ENCODE measurements around the gene MGAT4A. TPM values are rescaled to one million over a fixed set of nuclear protein-coding genes. Genes with fewer than 3 reads are reported as not detected.

The MGAT4A gene
- total RNA-seq, 4 donors from 2014 or later = 20.4 to 59.6 (median 39.8) TPM

GRCh38 chr2:98710734-98711133 lies 20.2 kb downstream of the MGAT4A start:
- intact Hi-C loops (cut with DNase I) = no loop called here
- Histone ChIP-seq H3K27me3 (no peaks in the 10 kb centered on the region), H3K36me3 (no peaks in the 10 kb centered on the region), H3K27ac (no peak overlapping the region), H3K4me1 (peaks cover 18 to 27% of the 10 kb centered on the region in 2 donors), H3K4me3 (replicated peaks in 1 of 3) (no peak overlapping the region), H3K9me3 (no peaks in the 10 kb centered on the region)
- TF ChIP-seq POLR2A (IDR thresholded peaks at IDR 0.05) = no peak
- TF ChIP-seq, protein P1, sequence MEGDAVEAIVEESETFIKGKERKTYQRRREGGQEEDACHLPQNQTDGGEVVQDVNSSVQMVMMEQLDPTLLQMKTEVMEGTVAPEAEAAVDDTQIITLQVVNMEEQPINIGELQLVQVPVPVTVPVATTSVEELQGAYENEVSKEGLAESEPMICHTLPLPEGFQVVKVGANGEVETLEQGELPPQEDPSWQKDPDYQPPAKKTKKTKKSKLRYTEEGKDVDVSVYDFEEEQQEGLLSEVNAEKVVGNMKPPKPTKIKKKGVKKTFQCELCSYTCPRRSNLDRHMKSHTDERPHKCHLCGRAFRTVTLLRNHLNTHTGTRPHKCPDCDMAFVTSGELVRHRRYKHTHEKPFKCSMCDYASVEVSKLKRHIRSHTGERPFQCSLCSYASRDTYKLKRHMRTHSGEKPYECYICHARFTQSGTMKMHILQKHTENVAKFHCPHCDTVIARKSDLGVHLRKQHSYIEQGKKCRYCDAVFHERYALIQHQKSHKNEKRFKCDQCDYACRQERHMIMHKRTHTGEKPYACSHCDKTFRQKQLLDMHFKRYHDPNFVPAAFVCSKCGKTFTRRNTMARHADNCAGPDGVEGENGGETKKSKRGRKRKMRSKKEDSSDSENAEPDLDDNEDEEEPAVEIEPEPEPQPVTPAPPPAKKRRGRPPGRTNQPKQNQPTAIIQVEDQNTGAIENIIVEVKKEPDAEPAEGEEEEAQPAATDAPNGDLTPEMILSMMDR (IDR thresholded peaks at IDR 0.05) = no peak
- 83 to 91% methylated on average over 4 of the region's 4 CpGs for WGBS, 2 donors
- DNase-seq = no peak

DNA sequence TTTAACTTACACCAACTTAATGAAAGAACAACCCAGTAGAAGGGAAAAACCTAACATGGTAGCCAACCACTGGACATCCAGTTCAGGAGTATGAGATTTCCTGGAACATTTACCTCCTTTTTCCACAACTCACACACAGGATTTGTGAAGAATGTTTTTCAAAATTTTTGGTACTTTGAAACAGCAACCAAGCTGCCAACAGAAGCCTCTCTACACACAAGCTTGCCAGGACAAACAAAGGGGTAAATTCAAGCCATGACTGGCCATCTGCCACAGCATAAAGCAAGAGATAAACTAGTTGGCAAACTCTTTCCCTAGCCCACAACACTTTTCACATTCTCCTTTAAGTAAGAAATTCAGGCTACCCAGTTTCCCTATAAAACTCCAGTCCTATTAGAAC lies 21.4 kb downstream of the MGAT4A start:
- intact Hi-C loops (cut with DNase I) = no loop called here

DNA sequence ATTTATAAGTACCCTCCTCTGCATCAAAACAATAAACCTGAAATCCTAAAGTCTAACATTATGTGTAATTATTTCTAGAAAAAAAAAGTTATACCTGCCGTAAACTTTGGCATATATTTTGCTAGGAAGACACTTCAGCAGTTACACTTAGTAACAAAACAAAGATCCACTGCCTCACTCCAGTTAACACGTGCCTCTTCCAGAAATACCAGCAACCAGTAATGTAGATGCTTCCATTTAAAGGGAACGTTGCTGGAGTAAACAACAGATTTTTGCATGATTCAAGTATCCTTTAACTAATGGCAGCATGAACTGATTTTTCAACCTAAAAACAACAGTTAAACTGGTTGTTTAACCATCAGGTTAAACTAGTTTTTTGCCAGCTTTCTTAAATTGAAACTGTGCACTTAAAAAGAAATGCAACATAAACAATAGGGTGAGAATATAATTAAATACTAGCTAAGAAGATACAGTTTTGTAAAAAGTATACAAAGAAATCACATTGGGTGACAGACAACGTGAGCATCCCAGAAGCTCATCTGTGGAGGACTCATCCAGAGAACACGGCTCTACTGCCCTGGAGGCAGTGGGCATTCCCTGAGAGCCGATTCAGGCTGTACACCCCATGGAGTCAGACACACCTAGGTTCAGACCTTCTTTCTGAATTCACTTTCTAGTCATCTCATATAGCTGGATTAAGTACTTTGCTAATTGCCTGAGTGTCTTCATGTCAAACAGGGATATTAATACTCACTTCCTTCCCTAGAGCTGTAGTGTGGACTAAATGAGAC lies 22.3 kb downstream of the MGAT4A start:
- no peak for DNase-seq
- 53 to 66% methylated on average over 6 of the region's 6 CpGs for WGBS, 2 donors
- Histone ChIP-seq H3K27ac (no peak overlapping the region), H3K27me3 (no peaks in the 10 kb centered on the region), H3K9me3 (no peaks in the 10 kb centered on the region), H3K4me1 (peaks cover 18 to 27% of the 10 kb centered on the region in 2 donors), H3K4me3 (replicated peaks in 1 of 3) (no peak overlapping the region), H3K36me3 (no peaks in the 10 kb centered on the region)
- intact Hi-C loops (cut with DNase I) = no loop called here
- TF ChIP-seq POLR2A (IDR thresholded peaks at IDR 0.05) = no peak
- TF ChIP-seq, protein P1 (IDR thresholded peaks at IDR 0.05) = no peak

More for the DNA sequence above, 21.4 kb downstream of the MGAT4A start:
- Histone ChIP-seq H3K27me3 (no peaks in the 10 kb centered on the region), H3K36me3 (no peaks in the 10 kb centered on the region), H3K4me3 (replicated peaks in 1 of 3) (no peak overlapping the region), H3K27ac (no peak overlapping the region), H3K4me1 (peaks cover 18 to 27% of the 10 kb centered on the region in 2 donors), H3K9me3 (no peaks in the 10 kb centered on the region)
- no peak for TF ChIP-seq POLR2A (IDR thresholded peaks at IDR 0.05)
- peak; percentile 8 to 10 for DNase-seq

GRCh38 chr2:98706591-98706990 lies 24.3 kb downstream of the MGAT4A start:
- TF ChIP-seq, protein P1 (IDR thresholded peaks at IDR 0.05) = no peak
- no peak for TF ChIP-seq POLR2A (IDR thresholded peaks at IDR 0.05)
- intact Hi-C loops (cut with DNase I) = no loop called here
- no peak overlapping the region for H3K4me3 ChIP-seq (replicated peaks in 1 of 3)
- H3K9me3 ChIP-seq = no peaks in the 10 kb centered on the region
- 86 to 90% methylated on average over 2 of the region's 2 CpGs for WGBS, 2 donors
- DNase-seq = no peak
- no peaks in the 10 kb centered on the region for H3K27me3 ChIP-seq
- peaks cover 25 to 37% of the 10 kb centered on the region in 2 donors for H3K4me1 ChIP-seq
- H3K27ac ChIP-seq = no peak overlapping the region
- no peaks in the 10 kb centered on the region for H3K36me3 ChIP-seq

DNA sequence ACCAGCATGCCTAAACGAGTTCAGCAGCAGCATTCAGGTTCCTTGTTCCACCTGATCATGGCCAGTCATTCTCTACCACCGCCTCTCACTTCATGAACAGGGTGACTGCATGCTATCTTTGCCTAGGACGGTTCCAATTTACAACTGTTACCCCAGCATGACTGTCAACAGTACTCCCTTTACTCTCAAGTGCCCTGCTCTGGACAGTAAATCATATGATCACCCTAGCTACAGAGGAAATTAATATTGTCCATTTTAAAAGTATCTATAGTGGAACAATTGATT lies 25.7 kb downstream of the MGAT4A start:
- intact Hi-C loops (cut with DNase I) = no loop called here
- no peak for TF ChIP-seq POLR2A (IDR thresholded peaks at IDR 0.05)
- TF ChIP-seq, protein P1 (IDR thresholded peaks at IDR 0.05) = no peak
- Histone ChIP-seq H3K4me3 (replicated peaks in 1 of 3) (no peak overlapping the region), H3K9me3 (no peaks in the 10 kb centered on the region), H3K27me3 (no peaks in the 10 kb centered on the region), H3K36me3 (no peaks in the 10 kb centered on the region), H3K27ac (no peak overlapping the region), H3K4me1 (peaks cover 30 to 43% of the 10 kb centered on the region in 2 donors)
- 90 to 96% methylated on average over 3 of the region's 3 CpGs for WGBS, 2 donors
- DNase-seq = no peak
